ENCODE data around the gene LY6G6D. TPM values are rescaled to one million over a fixed set of nuclear protein-coding genes. Genes with fewer than 3 reads are reported as not detected.

Gene LY6G6D
- total RNA-seq, 1 experiment from 2014 or later = not detected

DNA sequence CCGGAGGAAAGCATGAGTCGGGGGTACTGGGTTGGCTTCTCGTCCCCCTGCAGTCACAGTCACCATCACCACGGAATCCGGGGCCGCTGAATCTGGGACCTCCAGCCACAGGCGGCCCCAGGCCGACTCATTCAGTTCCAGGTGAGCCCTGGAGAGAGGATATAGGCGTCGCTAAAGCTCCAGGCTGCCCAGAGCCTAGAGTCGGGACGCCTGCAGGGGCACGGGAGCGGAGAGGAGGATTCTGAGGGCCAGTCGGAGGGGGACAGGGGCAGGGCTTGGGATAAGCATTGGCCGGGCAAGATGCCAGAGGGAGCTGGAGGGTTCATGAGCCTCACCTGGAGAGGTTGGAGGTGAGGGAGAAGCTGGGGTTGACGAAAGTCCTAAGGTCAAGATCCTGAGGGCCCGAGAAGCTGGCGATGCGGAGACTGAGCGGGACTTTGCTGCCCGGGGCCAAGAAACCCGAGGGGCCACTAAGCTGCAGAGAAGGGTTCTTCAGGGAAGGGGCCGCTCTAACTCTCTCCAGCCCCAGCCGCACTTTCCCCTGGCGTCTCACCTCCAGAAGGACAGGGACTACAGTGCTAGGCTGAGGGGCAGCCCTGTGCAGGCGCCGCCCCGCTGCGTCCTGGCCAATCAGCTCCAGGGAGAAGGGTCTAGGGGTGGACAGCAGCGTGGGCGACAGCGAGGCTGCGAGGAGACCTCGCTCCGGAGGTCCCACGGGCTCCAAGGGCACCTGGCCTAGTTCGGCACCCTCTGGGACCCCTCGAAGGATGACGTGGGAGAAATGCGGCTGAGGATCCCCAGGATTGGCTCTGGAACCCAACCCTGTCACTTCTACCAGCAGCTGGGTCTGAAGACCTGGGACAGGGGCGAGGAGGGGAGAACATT lies 51.0 kb downstream of the LY6G6D start:
- ATAC-seq (peak; percentile 90), DNase-seq (ENCODE audit: low spot score) (peak; percentile 68)
- Mint-ChIP-seq H3K9me3 (no peaks in the 10 kb centered on the region), H3K36me3 (peaks cover 13% of the 10 kb centered on the region), H3K27ac (no peak overlapping the region), H3K4me1 (peaks cover 23% of the 10 kb centered on the region), H3K4me3 (peak overlapping the region; percentile 73), H3K27me3 (ENCODE audit: low read depth) (no peaks in the 10 kb centered on the region; the same call in 1 of the 2 replicates)
- TF ChIP-seq ZBTB21 (CRISPR knock-in tag; IDR thresholded peaks at IDR 0.05; ENCODE audit: borderline replicate concordance) = no peak
- TF ChIP-seq NFATC4 (CRISPR knock-in tag; IDR thresholded peaks at IDR 0.05) = no peak
- 0 out of 2 replicates have a peak, but pooled peaks have one; percentile 31 for TF ChIP-seq SP1 (CRISPR knock-in tag; conservative IDR thresholded peaks at IDR 0.05)
- TF ChIP-seq JUN (CRISPR knock-in tag; IDR thresholded peaks at IDR 0.05) = no peak
- no peak for TF ChIP-seq NFYB (CRISPR knock-in tag; conservative IDR thresholded peaks at IDR 0.05; ENCODE audit: low read depth)
- no peak for TF ChIP-seq MXD4 (CRISPR knock-in tag; IDR thresholded peaks at IDR 0.05; ENCODE audit: borderline replicate concordance)
- no peak for TF ChIP-seq ZNF423 (CRISPR knock-in tag; IDR thresholded peaks at IDR 0.05)
- peak; percentile 19; the same call in 1 of the 2 replicates for TF ChIP-seq GABPB1 (CRISPR knock-in tag; IDR thresholded peaks at IDR 0.05)
- TF ChIP-seq ZNF121 (CRISPR knock-in tag; IDR thresholded peaks at IDR 0.05) = peak; percentile 68; the same call in 1 of the 2 replicates
- TF ChIP-seq MAX (CRISPR knock-in tag; IDR thresholded peaks at IDR 0.05) = peak; percentile 67
- TF ChIP-seq ETV6 (CRISPR knock-in tag; IDR thresholded peaks at IDR 0.05) = 0 out of 2 replicates have a peak, but pooled peaks have one; percentile 37
- TF ChIP-seq GTF2I (CRISPR knock-in tag; conservative IDR thresholded peaks at IDR 0.05) = no peak
- no peak for TF ChIP-seq ESRRA (CRISPR knock-in tag; IDR thresholded peaks at IDR 0.05; ENCODE audit: borderline replicate concordance)
- POLR2A ChIA-PET = interaction anchor here (0.9 to 1.5 kb wide), 6 partner anchors 30 to 82 kb away, joined by 3 to 8 read pairs (median 4); partner anchors contain the start of genes CLIC1 and HSPA1B
- CTCF ChIA-PET = interaction anchor here (0.7 to 1.8 kb wide), 25 partner anchors 9 to 322 kb away, joined by 3 to 20 read pairs (median 4); partner anchors contain the start of genes ABHD16A, CLIC1, DDAH2 and LSM2

- Mint-ChIP-seq H3K27ac (no peak overlapping the region), H3K36me3 (peaks cover 7% of the 10 kb centered on the region; the same call in 1 of the 2 replicates), H3K4me3 (no peak overlapping the region), H3K9me3 (no peaks in the 10 kb centered on the region), H3K4me1 (peaks cover 23% of the 10 kb centered on the region), H3K27me3 (ENCODE audit: low read depth) (no peaks in the 10 kb centered on the region; the same call in 1 of the 2 replicates)
- ChIA-PET CTCF (interaction anchor here (0.9 to 1.8 kb wide), 4 partner anchors 63 to 216 kb away, joined by 4 to 9 read pairs (median 6); partner anchors contain the start of genes ABHD16A and LY6G5C), POLR2A (interaction anchor here (1.1 to 1.3 kb wide), 2 partner anchors 35 to 83 kb away, joined by 3 to 5 read pairs; no protein-coding TSS in a partner anchor)
- DNase-seq (ENCODE audit: low spot score) (no peak), ATAC-seq (no peak)
- no peak for TF ChIP-seq JUN (CRISPR knock-in tag; IDR thresholded peaks at IDR 0.05)
- TF ChIP-seq ZBTB21 (CRISPR knock-in tag; IDR thresholded peaks at IDR 0.05; ENCODE audit: borderline replicate concordance) = no peak
- TF ChIP-seq, protein P1, sequence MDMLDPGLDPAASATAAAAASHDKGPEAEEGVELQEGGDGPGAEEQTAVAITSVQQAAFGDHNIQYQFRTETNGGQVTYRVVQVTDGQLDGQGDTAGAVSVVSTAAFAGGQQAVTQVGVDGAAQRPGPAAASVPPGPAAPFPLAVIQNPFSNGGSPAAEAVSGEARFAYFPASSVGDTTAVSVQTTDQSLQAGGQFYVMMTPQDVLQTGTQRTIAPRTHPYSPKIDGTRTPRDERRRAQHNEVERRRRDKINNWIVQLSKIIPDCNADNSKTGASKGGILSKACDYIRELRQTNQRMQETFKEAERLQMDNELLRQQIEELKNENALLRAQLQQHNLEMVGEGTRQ (CRISPR knock-in tag; IDR thresholded peaks at IDR 0.05) = no peak
- TF ChIP-seq TEAD4 (CRISPR knock-in tag; IDR thresholded peaks at IDR 0.05) = no peak
- no peak for TF ChIP-seq ATF2 (CRISPR knock-in tag; IDR thresholded peaks at IDR 0.05; ENCODE audit: borderline replicate concordance, low read depth)
These were observed 52.0 kb downstream of the LY6G6D start for GRCh38 chr6:31767096-31767645.

Small RNA genes within 50 kb of the gene (microRNA-seq; reads per million reads assigned to microRNA genes)
- not detected for gene MIR4646 (ENCODE audit: borderline number of aligned reads)

Other genes with a start within 250 kb of the LY6G6D start
- gene MICB, start 217.2 kb upstream of the LY6G6D start, total RNA-seq (2021) = 26.9 to 37.0 TPM (median 27.0 TPM) in 3 replicates
- gene MCCD1, start 186.4 kb upstream of the LY6G6D start, total RNA-seq (2021) = not detected in 3 replicates
- 704 to 738 TPM (median 712 TPM) in 3 replicates for gene DDX39B, start 173.3 kb upstream of the LY6G6D start, total RNA-seq (2021)
- 2.7 to 4.1 TPM (median 4.0 TPM) in 3 replicates for gene ATP6V1G2, start 168.7 kb upstream of the LY6G6D start, total RNA-seq (2021)
- 14.9 to 19.5 TPM (median 17.1 TPM) in 3 replicates for gene NFKBIL1, start 167.7 kb upstream of the LY6G6D start, total RNA-seq (2021)
- 0.46 to 1.2 TPM (median 0.87 TPM) in 3 replicates for gene LTA, start 143.1 kb upstream of the LY6G6D start, total RNA-seq (2021)
- 0.23 to 0.46 TPM (median 0.31 TPM) in 3 replicates for gene TNF, start 139.8 kb upstream of the LY6G6D start, total RNA-seq (2021)
- gene LTB, start 132.9 kb upstream of the LY6G6D start, total RNA-seq (2021) = 1.0 to 1.5 TPM (median 1.3 TPM) in 3 replicates
- gene LST1, start 129.1 kb upstream of the LY6G6D start, total RNA-seq (2021) = 0.34 to 0.66 TPM in 2 of 3 replicates, not detected in the other
- gene NCR3, start 122.3 kb upstream of the LY6G6D start, total RNA-seq (2021) = not detected in 3 replicates
- gene AIF1, start 100.1 kb upstream of the LY6G6D start, total RNA-seq (2021) = 5.4 to 8.5 TPM (median 7.1 TPM) in 3 replicates
- gene PRRC2A, start 94.6 kb upstream of the LY6G6D start, total RNA-seq (2021) = 372 to 381 TPM (median 373 TPM) in 3 replicates
- gene BAG6, start 62.7 kb upstream of the LY6G6D start, total RNA-seq (2021) = 366 to 410 TPM (median 396 TPM) in 3 replicates
- 3.5 to 4.6 TPM (median 4.3 TPM) in 3 replicates for gene APOM, start 59.5 kb upstream of the LY6G6D start, total RNA-seq (2021)
- gene C6orf47, start 54.6 kb upstream of the LY6G6D start, total RNA-seq (2021) = 14.0 to 16.3 TPM (median 14.3 TPM) in 3 replicates
- 24.3 to 29.1 TPM (median 26.4 TPM) in 3 replicates for gene GPANK1, start 50.4 kb upstream of the LY6G6D start, total RNA-seq (2021)
- gene CSNK2B, start 49.3 kb upstream of the LY6G6D start, total RNA-seq (2021) = 153 to 183 TPM (median 161 TPM) in 3 replicates
- 10.7 to 15.7 TPM (median 11.0 TPM) in 3 replicates for gene LY6G5B, start 45.4 kb upstream of the LY6G6D start, total RNA-seq (2021)
- 0.98 to 1.6 TPM (median 1.0 TPM) in 3 replicates for gene LY6G5C, start 34.3 kb upstream of the LY6G6D start, total RNA-seq (2021)
- gene ABHD16A, start 12.0 kb upstream of the LY6G6D start, total RNA-seq (2021) = 28.6 to 30.3 TPM (median 29.8 TPM) in 3 replicates
- not detected in 3 replicates for gene LY6G6F, start 8.5 kb upstream of the LY6G6D start, total RNA-seq (2021)
- gene LY6G6C, start 6.4 kb downstream of the LY6G6D start, total RNA-seq (2021) = 0.21 to 0.35 TPM in 2 of 3 replicates, not detected in the other
- 0.09 to 0.11 TPM (median 0.11 TPM) in 3 replicates for gene MPIG6B, start 8.0 kb downstream of the LY6G6D start, total RNA-seq (2021)
- 62.2 to 67.3 TPM (median 65.8 TPM) in 3 replicates for gene DDAH2, start 14.0 kb downstream of the LY6G6D start, total RNA-seq (2021)
- 229 to 244 TPM (median 230 TPM) in 3 replicates for gene CLIC1, start 21.2 kb downstream of the LY6G6D start, total RNA-seq (2021)
- gene MSH5, start 24.7 kb downstream of the LY6G6D start, total RNA-seq (2021) = 43.1 to 62.3 TPM (median 56.1 TPM) in 3 replicates
- 13.3 to 16.9 TPM (median 13.7 TPM) in 3 replicates for gene SAPCD1, start 47.3 kb downstream of the LY6G6D start, total RNA-seq (2021)
- gene VWA7, start 62.0 kb downstream of the LY6G6D start, total RNA-seq (2021) = 1.2 to 1.8 TPM (median 1.4 TPM) in 3 replicates
- gene VARS1, start 80.4 kb downstream of the LY6G6D start, total RNA-seq (2021) = 147 to 177 TPM (median 161 TPM) in 3 replicates
- 104 to 121 TPM (median 119 TPM) in 3 replicates for gene LSM2, start 91.6 kb downstream of the LY6G6D start, total RNA-seq (2021)
- gene HSPA1L, start 99.9 kb downstream of the LY6G6D start, total RNA-seq (2021) = 1.2 to 2.1 TPM (median 1.9 TPM) in 3 replicates
- 57.2 to 80.1 TPM (median 75.8 TPM) in 3 replicates for gene HSPA1A, start 100.2 kb downstream of the LY6G6D start, total RNA-seq (2021)
- 75.3 to 105 TPM (median 96.4 TPM) in 3 replicates for gene HSPA1B, start 112.4 kb downstream of the LY6G6D start, total RNA-seq (2021)
- gene NEU1, start 147.5 kb downstream of the LY6G6D start, total RNA-seq (2021) = 42.6 to 44.8 TPM (median 42.8 TPM) in 3 replicates
- gene SLC44A4, start 163.6 kb downstream of the LY6G6D start, total RNA-seq (2021) = 3.1 to 3.5 TPM (median 3.5 TPM) in 3 replicates
- gene EHMT2, start 182.3 kb downstream of the LY6G6D start, total RNA-seq (2021) = 137 to 169 TPM (median 168 TPM) in 3 replicates
- gene ZBTB12, start 186.7 kb downstream of the LY6G6D start, total RNA-seq (2021) = 24.0 to 46.2 TPM (median 44.1 TPM) in 3 replicates
- 1.3 TPM in 3 replicates for gene C2, start 212.4 kb downstream of the LY6G6D start, total RNA-seq (2021)
- gene CFB, start 230.7 kb downstream of the LY6G6D start, total RNA-seq (2021) = 1.4 to 2.7 TPM (median 1.4 TPM) in 3 replicates
- gene NELFE, start 243.6 kb downstream of the LY6G6D start, total RNA-seq (2021) = 73.8 to 88.7 TPM (median 79.0 TPM) in 3 replicates
- 80.0 to 84.0 TPM (median 81.8 TPM) in 3 replicates for gene SKIC2, start 243.8 kb downstream of the LY6G6D start, total RNA-seq (2021)

Data from WTC11 (cell line).